ENCODE results near the gene SYT3.
A peak's percentile ranks its signal among the peaks of the same experiment; 100 is the strongest.

Gene SYT3

DNA sequence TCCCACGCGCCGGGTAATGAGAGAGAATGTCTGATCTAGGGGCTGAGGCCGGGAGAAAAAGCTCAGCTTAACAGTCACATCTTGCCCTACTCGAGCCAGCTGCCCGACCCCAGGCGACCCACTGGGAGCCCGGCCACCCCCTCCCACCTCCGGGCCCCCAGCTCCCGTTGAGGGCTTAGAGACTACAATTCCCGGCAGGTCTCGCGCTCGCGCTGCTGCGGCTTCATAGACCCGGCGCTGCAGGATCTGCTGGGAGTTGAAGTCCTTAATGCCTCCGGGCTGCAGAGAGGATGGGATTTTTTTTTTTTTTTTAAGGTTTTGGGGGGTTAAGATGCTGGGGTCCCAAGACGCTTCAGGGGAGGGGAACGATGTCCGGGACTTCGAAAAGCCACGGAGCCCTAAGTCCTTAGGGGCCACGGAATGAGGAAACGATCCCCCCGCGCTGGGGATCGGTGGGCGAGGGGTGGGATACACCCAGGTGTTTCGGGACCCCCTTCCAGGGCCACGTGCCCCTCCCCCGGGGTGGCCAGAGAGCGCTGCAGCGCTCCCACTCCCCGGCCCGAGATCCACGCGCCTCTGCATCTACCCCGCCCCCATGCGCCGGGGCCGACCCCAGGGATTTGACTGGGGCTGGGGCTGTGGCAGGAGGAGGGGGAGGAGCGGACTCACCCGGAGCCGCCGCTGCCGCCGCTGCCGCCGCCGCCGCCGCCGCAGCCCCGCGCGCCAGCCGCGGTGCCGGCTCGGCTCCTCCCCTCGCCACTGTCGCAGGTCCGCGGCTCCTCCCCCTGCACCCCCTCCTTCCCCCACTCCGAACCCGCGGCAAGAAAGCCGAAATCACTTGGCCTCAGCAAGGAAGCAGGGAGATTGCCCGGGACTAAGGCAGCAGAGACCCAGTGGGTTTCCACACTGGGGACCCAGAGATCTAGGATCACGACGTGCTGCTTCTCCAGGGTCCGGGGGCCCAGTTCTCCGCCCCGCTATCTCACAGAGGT lies at the start of gene SYT3:
SYT3 (minus strand) TSS at position 761 of the 992 bp plus-strand sequence. CDS start 2,470 bp downstream, outside the sequence.
- DNase-seq (ENCODE audit: low read depth), result peak; percentile 22

DNA sequence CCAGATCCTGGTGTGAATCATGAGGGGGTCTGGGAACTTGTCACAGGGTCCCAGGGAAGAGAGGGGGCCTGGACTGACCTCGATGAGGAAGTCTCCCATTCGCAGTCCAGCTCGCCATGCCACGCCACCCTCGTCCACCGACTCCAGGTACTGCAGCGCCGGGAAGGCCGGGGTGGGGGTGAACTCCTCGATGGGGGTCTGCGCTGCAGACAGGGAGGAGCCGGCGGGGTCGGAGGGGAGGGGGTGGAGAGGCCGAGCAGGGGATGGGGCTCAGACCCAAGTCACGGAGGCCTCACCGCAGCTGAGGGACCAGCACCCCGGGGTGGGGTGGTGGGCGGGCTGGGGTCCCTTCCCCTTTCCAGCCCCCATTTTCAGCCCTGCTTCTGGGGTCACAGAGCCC lies 49.1 kb upstream of the SYT3 start:
- no peak for DNase-seq (ENCODE audit: low read depth)

DNA sequence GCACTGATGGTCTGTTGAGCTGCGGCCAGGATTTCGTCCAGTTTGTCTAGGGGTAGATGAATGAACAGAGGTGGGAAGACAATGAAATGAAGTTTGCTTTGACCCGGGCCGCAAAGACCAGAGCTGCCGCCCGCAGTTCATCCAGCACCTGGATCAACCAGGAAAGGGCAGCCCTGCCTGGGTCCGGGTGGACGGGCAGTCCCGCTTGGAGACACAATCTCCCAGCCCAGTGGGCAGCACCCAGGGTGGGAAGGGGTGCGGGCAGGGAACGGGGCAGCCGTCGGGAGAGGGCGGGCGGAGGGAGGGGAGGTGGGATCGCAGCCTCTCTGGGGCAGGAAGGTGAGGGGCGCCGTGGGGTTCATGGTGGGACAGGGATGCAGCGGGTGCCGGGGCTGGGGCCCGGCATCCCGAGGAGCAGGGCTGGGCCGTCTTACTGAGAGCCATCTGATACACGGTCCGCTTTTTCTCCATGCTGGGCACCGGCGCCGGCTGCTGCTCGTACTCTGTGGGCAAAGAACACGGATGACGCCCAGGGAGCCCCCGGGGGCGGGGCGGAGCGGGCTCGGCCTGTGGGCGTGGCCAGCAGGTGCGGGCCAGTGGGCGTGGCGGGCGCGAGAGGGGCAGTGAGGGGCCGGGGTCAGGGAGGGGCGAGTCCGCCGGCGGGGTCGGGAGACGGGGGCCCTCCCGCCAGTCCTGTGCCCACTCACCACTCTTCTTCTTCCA lies 46.8 kb upstream of the SYT3 start:
- DNase-seq (ENCODE audit: low read depth), result no peak

DNA sequence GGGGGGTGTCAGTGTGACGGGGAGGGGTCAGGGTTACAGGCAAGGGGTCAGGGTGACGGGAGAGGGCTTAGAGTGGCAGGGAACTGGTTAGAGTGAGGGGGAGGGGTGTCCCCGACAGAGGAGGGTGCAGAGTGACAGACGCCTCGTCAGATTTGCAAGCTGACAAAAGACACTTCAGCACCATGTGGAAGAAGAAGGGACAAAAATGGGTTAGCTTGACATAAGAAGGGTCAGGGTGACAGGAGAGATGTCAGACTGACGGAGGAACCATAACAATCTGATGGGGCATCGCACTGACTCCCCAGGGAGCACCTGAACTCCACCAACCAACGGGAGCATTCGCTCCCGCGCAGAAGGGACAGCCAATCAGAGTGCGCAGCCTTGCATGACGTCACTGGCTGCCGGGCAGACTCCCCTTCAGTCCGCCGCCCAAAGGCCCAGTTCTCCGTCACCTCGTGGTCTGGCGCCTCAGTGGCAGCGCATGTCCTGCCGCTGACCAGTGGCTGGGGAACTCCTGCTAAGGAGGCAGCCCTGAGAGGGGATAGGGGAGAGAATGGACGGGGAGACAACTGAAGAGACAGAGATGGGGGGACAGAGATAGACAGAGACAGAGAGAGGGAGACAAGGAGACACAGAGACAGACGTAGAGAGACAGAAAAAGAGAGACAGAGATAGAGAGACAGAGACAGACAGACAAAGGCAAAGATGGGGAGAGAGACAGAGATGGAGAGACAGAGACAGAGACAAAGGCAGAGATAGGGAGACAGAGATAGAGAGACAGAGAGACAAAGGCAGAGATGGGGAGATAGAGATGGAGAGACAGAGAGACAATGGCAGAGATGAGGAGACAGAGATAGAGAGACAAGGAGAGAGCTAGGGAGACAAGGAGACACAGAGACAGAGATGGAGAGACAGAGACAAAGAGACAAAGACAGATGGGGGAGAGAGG lies 39.8 kb upstream of the SYT3 start:
- DNase-seq (ENCODE audit: low read depth), result peak; percentile 49

- no peak for DNase-seq (ENCODE audit: low read depth)
These were observed 38.6 kb upstream of the SYT3 start for GRCh38 chr19:50678323-50678722.

GRCh38 chr19:50677636-50678035 lies 38.0 kb upstream of the SYT3 start:
- no peak for DNase-seq (ENCODE audit: low read depth)

DNA sequence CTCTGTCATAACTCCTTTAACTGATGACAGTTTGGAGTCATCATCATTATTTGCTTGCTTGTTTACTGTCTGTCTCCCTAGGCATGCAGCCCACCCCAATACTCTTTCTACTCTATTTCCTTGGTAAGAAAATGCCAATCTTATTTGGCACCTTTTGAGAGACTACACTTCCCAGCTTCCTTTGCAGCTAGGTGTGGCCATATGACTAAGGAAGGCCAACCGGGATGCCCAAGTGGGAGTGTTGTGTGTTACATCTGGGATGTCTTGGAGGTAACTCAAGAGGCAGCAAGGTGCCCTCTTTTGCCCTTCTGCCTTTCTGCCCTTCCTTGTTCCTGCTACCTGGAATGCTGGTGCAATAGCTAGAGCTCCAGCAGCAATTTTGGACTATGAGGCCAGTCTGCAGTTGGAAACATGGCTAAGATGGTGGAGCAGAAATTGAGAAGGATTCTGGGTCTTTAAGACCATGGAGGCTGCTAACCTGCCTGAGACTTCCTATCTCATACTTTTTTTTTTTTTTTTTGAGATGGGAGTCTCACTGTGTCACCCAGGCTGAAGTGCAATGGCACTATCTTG lies 37.0 kb upstream of the SYT3 start:
- DNase-seq (ENCODE audit: low read depth), result no peak

- DNase-seq (ENCODE audit: low read depth), result no peak
These were observed 33.4 kb upstream of the SYT3 start for GRCh38 chr19:50673118-50673517.

- DNase-seq (ENCODE audit: low read depth), result no peak
These were observed 30.4 kb upstream of the SYT3 start for GRCh38 chr19:50670102-50670380.

DNA sequence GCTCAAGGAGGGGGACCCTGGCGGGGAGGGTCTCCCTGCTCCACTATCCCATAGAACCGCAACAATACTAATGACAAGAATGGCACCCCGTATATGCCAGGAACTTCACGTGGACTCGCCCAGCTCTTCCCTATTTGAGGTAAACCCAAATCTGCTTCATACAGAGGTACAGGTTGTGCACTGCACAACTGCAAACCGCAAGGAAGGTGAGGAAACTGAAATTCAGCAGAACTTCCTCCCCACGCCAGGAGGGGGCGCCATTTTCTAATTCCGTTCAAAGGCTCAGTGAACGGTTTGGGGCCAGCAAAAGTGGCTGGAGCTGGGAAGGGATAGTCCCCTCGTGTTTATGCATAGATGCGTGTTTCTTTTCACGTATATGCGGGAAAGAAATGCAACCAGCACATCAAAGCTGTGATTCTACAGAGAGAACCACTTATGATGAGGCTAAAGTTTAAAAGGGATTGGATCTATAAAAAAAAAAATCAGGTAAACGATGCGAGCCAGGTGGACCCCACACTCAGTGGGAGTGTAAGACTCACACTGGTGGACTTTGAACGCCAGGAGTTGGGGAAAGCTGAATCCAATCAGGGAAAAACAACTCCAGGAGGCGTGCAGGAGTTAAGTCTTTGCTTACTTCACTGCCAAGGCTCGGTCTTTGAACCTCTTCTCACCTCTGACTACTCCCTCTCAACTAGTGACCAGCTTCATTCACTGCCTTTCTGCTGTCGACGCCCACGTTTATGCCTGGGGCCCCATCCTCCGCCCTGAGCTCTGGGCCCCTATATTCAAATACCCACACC lies 29.8 kb upstream of the SYT3 start:
- no peak for DNase-seq (ENCODE audit: low read depth)

DNA sequence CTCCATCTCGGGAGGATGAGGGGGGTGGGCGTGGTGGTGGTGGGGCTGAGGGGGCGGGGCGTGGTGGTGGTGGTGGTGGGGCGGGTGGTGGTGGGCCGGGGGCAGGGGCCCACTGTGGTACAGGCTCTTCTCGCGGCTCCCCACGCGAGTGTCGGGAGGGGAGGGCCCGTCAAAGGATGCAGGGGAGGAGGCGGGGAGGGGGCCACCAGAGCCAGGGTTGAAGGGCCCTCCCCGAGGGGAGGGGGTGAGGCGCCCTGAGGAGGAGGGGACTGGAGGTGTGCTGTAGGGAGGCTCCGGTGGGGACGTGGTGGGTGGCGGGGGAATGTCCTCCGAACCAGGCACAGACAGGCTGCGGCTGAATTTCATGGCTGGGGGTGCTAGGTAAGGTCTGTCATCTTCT lies 29.2 kb upstream of the SYT3 start:
- DNase-seq (ENCODE audit: low read depth), result no peak

DNA sequence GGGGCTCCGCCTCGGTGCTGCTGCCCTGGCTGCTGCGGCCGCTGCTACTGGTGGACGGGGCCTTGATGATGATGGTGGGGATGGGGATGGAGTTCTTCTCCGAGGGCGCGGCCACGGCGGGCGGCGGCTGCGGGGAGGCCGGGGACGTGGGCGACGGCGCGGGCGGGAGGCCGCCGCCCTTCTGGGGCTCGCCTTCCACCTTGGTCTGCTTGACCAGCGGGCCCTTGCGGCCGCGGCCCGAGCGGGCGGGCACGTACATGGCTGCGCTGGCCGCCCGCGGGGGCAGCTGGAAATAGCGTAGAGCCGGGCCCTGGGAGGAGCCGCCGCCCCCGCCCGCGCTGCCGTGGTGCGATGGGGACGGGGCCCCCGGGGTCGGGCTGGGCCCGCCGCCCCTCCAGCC lies 28.7 kb upstream of the SYT3 start:
- no peak for DNase-seq (ENCODE audit: low read depth)

GRCh38 chr19:50667759-50668231 lies 28.1 kb upstream of the SYT3 start:
- no peak for DNase-seq (ENCODE audit: low read depth)

DNA sequence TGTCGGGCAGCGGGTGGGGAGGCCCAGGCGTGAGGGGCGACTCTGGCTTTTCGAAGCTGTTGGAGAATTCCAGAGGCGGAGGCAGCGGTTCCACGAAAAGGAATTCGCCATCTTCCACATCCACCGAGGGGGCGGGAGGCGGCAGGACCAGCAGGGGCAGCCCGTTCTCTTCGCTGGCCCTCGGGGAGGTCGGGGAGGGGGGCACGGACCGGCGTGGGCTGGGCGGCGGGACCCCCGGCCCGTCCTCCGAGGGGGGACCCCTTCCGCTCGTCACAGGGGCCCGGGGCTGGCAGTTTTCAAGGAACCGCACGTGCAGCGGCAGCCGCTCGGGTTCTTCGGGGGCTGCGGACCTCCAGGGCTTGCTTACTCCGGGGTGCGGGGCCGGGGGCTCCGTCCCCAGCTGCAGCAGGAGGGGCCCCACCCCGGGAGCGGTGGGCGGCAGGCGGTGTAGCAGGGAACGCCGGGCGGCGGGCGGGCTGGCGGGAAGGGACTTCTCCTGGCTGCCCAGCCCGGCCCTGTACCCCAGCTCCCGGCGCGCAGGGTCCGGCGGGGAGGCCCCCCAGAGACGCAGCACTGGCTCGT lies 27.6 kb upstream of the SYT3 start:
- no peak for DNase-seq (ENCODE audit: low read depth)

- no peak for DNase-seq (ENCODE audit: low read depth)
These were observed 26.9 kb upstream of the SYT3 start for GRCh38 chr19:50666346-50667176.

DNA sequence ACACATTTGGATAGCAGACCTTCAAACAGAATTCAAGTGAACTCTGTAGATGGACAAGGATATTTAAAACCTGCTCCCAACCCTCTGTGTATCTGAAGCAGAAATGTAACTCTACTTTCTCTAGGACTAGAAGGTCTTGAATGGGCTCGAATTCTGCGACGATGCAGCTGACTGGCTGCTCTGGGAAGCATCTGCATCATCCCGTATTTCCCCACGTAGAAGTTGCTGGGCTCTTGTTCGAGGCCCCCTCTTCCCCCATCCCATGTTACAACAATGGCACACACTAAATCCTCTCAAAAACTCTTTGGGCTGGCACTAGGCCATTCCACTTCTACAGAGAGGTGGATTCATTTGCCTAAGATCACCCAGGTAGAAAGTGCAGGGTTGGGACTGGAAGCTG lies 24.5 kb upstream of the SYT3 start:
- DNase-seq (ENCODE audit: low read depth), result no peak

GRCh38 chr19:50663482-50663790 lies 23.8 kb upstream of the SYT3 start:
- no peak for DNase-seq (ENCODE audit: low read depth)

- DNase-seq (ENCODE audit: low read depth), result no peak
These were observed 23.2 kb upstream of the SYT3 start for GRCh38 chr19:50662651-50663481.
